DOHH2 (cell line): ENCODE measurements around the gene TRIM45.

Source experiments
- H3F3A ChIP-seq: fragments of 200-600 bp; sonication (generic), shearing (Covaris generic); 2 replicates; pipeline ENCODE4 v1.6.0; 2016; ENCODE audit warnings: antibody characterized with exemption, mild to moderate bottlenecking; ENCODE audit not compliant: control insufficient read depth, insufficient read depth
- H3K27ac ChIP-seq: fragments of 200-600 bp; sonication (generic); 2 replicates; pipeline ENCODE4 v1.5.1; 2014; ENCODE audit warnings: low read depth, mild to moderate bottlenecking, low read length, moderate library complexity
- H3K27me3 ChIP-seq: fragments of 200-600 bp; sonication (generic); 2 replicates; pipeline ENCODE4 v1.6.1; 2014; ENCODE audit warnings: mild to moderate bottlenecking, low read length, mixed read lengths; ENCODE audit not compliant: control insufficient read depth
- H3K36me3 ChIP-seq: fragments of 200-600 bp; sonication (generic); 2 replicates; pipeline ENCODE4 v1.6.1; 2014; ENCODE audit warnings: mild to moderate bottlenecking, low read length, moderate library complexity, mixed read lengths; ENCODE audit not compliant: control insufficient read depth
- H3K4me1 ChIP-seq: fragments of 200-600 bp; sonication (generic); 2 replicates; pipeline ENCODE4 v1.6.1; 2014; ENCODE audit warnings: mild to moderate bottlenecking, low read length, mixed read lengths; ENCODE audit not compliant: control insufficient read depth
- H3K4me2 ChIP-seq: fragments of 200-600 bp; sonication (generic); 2 replicates; pipeline ENCODE4 v1.6.0; 2014; ENCODE audit warnings: mild to moderate bottlenecking, low read length, moderate library complexity
- H3K4me3 ChIP-seq: fragments of 200-600 bp; sonication (generic); 2 replicates; pipeline ENCODE4 v1.5.1; 2014; ENCODE audit warnings: mild to moderate bottlenecking, low read length, mixed read lengths
- H3K79me2 ChIP-seq: fragments of 200-600 bp; sonication (generic); 2 replicates; pipeline ENCODE4 v1.6.1; 2014; ENCODE audit warnings: mild to moderate bottlenecking, low read length, mixed read lengths; ENCODE audit not compliant: control insufficient read depth
- H3K9me2 ChIP-seq: fragments of 200-600 bp; sonication (generic); replicated peaks from 2 replicates; pipeline ENCODE4 v1.6.1; 2014; ENCODE audit warnings: mild to moderate bottlenecking, low read length, mixed read lengths; ENCODE audit not compliant: control insufficient read depth
- H3K9me3 ChIP-seq: fragments of 200-600 bp; sonication (generic); 2 replicates; pipeline ENCODE4 v1.6.1; 2014; ENCODE audit warnings: antibody characterized with exemption, low read length, mixed read lengths; ENCODE audit not compliant: control insufficient read depth, insufficient read depth
- H4K20me1 ChIP-seq: fragments of 200-600 bp; sonication (generic); 2 replicates; pipeline ENCODE4 v1.6.0; 2014; ENCODE audit warnings: low read depth, mild to moderate bottlenecking, antibody characterized with exemption, low read length, moderate library complexity; ENCODE audit not compliant: control insufficient read depth, insufficient read depth
- EZH2phosphoT487 ChIP-seq: fragments of 200-600 bp; sonication (generic); IDR thresholded peaks from 2 replicates; pipeline ENCODE4 v1.6.1; 2017; ENCODE audit warnings: borderline replicate concordance, mild to moderate bottlenecking, antibody characterized with exemption, low read length, moderate library complexity, mixed read lengths
- TF ChIP-seq, protein P1 (sequence below): fragments of 200-600 bp; sonication (generic); IDR thresholded peaks from one replicate; pipeline ENCODE4 v1.5.1; 2014; ENCODE audit warnings: antibody characterized with exemption, mild to moderate bottlenecking, low read depth, low read length; ENCODE audit not compliant: poor library complexity, severe bottlenecking

Gene TRIM45

DNA sequence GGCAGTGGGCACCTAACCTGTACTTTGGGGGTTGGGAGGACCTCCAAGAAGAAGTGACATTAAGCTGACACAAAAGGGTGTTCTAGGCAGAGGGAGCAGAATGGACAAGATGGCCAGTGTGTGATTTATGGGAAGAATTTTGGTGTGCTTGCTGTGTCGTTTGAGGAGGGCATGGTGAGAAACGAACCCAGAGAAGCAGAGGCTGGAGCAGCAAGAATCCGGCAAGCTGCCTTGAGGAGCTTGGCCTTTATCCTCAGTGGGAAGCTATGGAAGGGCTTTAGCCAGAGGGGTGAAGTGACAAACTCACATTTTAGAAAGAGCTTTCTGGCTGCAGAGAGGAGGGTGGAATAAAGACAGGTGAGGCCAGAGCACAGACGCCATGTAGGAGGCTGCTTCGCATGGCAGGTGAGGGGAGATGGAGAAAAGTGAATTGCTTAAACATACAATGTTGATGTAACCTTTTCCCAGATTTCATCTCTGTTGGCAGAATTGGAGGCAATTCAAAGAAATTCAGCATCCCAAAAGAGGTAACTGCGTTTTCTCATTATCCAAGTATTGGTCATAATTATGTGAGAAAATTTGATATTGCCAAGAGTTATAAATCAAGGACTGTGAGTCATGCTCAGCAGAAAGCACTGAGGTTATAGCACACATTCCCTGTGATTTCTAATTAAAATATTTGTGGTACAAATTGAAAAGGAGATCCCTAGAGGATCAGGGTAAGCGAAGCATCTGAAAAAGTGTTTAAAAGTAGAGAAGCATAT, 26.5 kb downstream of the TRIM45 start:
- no peaks in the 10 kb centered on the region for H4K20me1 ChIP-seq
- peaks cover 100% of the 10 kb centered on the region for H3K36me3 ChIP-seq
- H3K4me2 ChIP-seq = no peak overlapping the region
- H3K9me2 ChIP-seq = no peaks in the 10 kb centered on the region
- no peak overlapping the region for H3K27ac ChIP-seq
- no peaks in the 10 kb centered on the region for H3K27me3 ChIP-seq
- no peaks in the 10 kb centered on the region for H3K9me3 ChIP-seq
- H3F3A ChIP-seq = no peaks in the 10 kb centered on the region
- TF ChIP-seq EZH2phosphoT487 = no peak
- TF ChIP-seq, protein P1, sequence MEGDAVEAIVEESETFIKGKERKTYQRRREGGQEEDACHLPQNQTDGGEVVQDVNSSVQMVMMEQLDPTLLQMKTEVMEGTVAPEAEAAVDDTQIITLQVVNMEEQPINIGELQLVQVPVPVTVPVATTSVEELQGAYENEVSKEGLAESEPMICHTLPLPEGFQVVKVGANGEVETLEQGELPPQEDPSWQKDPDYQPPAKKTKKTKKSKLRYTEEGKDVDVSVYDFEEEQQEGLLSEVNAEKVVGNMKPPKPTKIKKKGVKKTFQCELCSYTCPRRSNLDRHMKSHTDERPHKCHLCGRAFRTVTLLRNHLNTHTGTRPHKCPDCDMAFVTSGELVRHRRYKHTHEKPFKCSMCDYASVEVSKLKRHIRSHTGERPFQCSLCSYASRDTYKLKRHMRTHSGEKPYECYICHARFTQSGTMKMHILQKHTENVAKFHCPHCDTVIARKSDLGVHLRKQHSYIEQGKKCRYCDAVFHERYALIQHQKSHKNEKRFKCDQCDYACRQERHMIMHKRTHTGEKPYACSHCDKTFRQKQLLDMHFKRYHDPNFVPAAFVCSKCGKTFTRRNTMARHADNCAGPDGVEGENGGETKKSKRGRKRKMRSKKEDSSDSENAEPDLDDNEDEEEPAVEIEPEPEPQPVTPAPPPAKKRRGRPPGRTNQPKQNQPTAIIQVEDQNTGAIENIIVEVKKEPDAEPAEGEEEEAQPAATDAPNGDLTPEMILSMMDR = no peak
- H3K79me2 ChIP-seq = no peaks in the 10 kb centered on the region
- no peak overlapping the region for H3K4me3 ChIP-seq
- H3K4me1 ChIP-seq = peaks cover 5% of the 10 kb centered on the region

DNA sequence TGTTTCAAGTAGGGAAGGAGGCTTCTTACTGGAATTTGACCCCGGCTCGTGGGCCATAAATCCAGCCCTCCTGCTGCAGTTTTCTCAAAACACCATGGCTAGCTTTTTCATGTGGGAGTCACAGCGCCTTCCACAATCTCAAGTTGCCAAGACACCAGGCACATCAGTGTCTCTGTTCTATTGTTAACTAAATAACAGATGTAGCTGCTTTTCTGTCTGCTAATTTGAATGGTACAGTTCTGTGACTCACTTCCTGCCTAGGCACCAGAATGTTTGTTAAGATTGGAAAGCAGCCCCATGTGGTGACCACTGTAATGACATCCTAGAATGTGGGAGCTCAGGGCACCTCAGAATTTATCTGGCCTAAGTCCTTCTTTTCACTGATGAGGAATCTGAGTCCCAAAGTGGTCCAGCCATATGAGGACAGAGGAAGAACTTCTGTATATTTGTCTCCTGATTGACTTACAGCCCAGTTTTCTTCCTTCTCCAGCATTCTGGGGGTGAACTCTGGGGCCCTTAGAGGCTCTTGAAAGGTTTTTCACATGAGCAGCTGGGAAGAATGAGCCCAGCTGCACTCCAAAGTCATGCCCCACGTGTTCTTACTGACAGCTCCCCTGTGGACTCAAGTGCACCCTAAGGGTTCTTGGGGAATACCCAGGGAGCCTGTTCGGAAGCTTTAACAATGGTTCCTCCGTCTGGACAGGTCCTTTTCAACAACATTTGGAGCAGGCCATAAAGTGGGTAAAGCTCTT, 27.5 kb downstream of the TRIM45 start:
- Histone ChIP-seq H3K27me3 (no peaks in the 10 kb centered on the region), H3K9me3 (no peaks in the 10 kb centered on the region), H3K79me2 (no peaks in the 10 kb centered on the region), H3K27ac (no peak overlapping the region), H4K20me1 (no peaks in the 10 kb centered on the region), H3K36me3 (peaks cover 98% of the 10 kb centered on the region), H3F3A (no peaks in the 10 kb centered on the region), H3K4me3 (no peak overlapping the region), H3K9me2 (no peaks in the 10 kb centered on the region), H3K4me2 (no peak overlapping the region), H3K4me1 (peaks cover 5% of the 10 kb centered on the region)
- no peak for TF ChIP-seq EZH2phosphoT487
- TF ChIP-seq, protein P1 = peak; percentile 39

DNA sequence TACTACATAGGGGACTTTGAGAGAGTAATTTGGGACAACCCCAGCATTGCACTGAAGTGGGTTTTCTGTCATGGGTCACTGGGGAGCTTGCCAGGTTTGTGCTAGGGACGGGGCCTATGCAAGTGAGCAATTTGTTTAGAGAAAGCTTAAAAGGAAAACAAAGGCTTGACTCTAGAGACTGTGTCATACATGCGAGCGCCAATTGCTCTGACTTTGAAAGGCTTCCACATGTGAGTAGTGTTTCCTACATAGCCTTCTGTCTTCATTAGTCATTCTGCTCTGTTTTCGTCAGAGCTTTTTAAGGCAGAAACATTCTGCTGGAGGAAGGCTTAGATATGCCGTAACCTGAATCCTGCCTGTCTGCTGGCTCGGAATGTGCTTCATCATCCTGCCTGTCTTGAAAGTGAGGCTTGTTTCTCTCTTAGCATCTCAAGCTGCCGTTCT, 28.4 kb downstream of the TRIM45 start:
- Histone ChIP-seq H3K4me2 (no peak overlapping the region), H3K9me2 (no peaks in the 10 kb centered on the region), H4K20me1 (no peaks in the 10 kb centered on the region), H3F3A (no peaks in the 10 kb centered on the region), H3K27ac (no peak overlapping the region), H3K79me2 (no peaks in the 10 kb centered on the region), H3K9me3 (no peaks in the 10 kb centered on the region), H3K4me1 (peaks cover 9% of the 10 kb centered on the region), H3K27me3 (no peaks in the 10 kb centered on the region), H3K36me3 (peaks cover 98% of the 10 kb centered on the region), H3K4me3 (no peak overlapping the region)
- TF ChIP-seq EZH2phosphoT487 = no peak
- TF ChIP-seq, protein P1 = no peak
